ENCODE results near the gene DYRK1A.
"Not testable (repeated sequence)": the region's sequence is repeated elsewhere in the genome, so short reads cannot be mapped to it uniquely, and the experiment has no call there.

Gene DYRK1A
- 180 to 408 (median 336) reads per million in 9 experiments for total RNA-seq

GRCh38 chr21:37366482-37367316 is at the start of gene DYRK1A:
Gene DYRK1A, plus strand, starts transcription at chr21:37366773. Its CDS starts 53,602 bp downstream, at chr21:37420375.
- no peaks in the 10 kb centered on the region for H3K9me3 Mint-ChIP-seq
- H3K4me1 Mint-ChIP-seq (ENCODE audit: low read depth in 2 of 2), result peaks cover 24 to 39% of the 10 kb centered on the region in 2 donors
- H3K4me3 Mint-ChIP-seq, result peak within 1 kb of the TSS; percentile 97 to 99
- peak; percentile 80 for ATAC-seq (replicated peaks)
- peaks cover 28% of the 10 kb centered on the region for H3K36me3 Mint-ChIP-seq (ENCODE audit: insufficient read depth)
- peak within 1 kb of the TSS; percentile 100 for H3K27ac Mint-ChIP-seq
- peak; percentile 98 for DNase-seq
- no peaks in the 10 kb centered on the region for H3K27me3 Mint-ChIP-seq

- H3K4me1 Mint-ChIP-seq (ENCODE audit: low read depth in 2 of 2), result no peaks in the 10 kb centered on the region
- ATAC-seq (replicated peaks), result no peak
- no peak overlapping the region for H3K4me3 Mint-ChIP-seq
- no peaks in the 10 kb centered on the region for H3K27me3 Mint-ChIP-seq
- H3K36me3 Mint-ChIP-seq (ENCODE audit: insufficient read depth), result no peaks in the 10 kb centered on the region
- no peak for DNase-seq
- H3K9me3 Mint-ChIP-seq, result no peaks in the 10 kb centered on the region
- no peak overlapping the region for H3K27ac Mint-ChIP-seq
These were observed 47.0 kb upstream of the DYRK1A start for GRCh38 chr21:37319551-37319950.

- Mint-ChIP-seq H3K4me3 (no peak overlapping the region), H3K4me1 (ENCODE audit: low read depth in 2 of 2) (no peaks in the 10 kb centered on the region), H3K27ac (no peak overlapping the region), H3K36me3 (ENCODE audit: insufficient read depth) (no peaks in the 10 kb centered on the region), H3K9me3 (no peaks in the 10 kb centered on the region), H3K27me3 (no peaks in the 10 kb centered on the region)
- ATAC-seq (replicated peaks), result no peak
- DNase-seq, result no peak
These were observed 44.5 kb upstream of the DYRK1A start for GRCh38 chr21:37322084-37322483.

GRCh38 chr21:37324558-37324957 is 42.0 kb upstream of the DYRK1A start:
- ATAC-seq (replicated peaks) (no peak), DNase-seq (no peak)
- no peak overlapping the region for H3K27ac Mint-ChIP-seq
- no peak overlapping the region for H3K4me3 Mint-ChIP-seq
- H3K4me1 Mint-ChIP-seq (ENCODE audit: low read depth in 2 of 2), result no peaks in the 10 kb centered on the region
- H3K9me3 Mint-ChIP-seq, result no peaks in the 10 kb centered on the region
- no peaks in the 10 kb centered on the region for H3K36me3 Mint-ChIP-seq (ENCODE audit: insufficient read depth)
- no peaks in the 10 kb centered on the region for H3K27me3 Mint-ChIP-seq

- DNase-seq; H3K9me3 Mint-ChIP-seq; H3K4me1 Mint-ChIP-seq (ENCODE audit: low read depth in 2 of 2); H3K36me3 Mint-ChIP-seq (ENCODE audit: insufficient read depth); ATAC-seq (replicated peaks); H3K27ac Mint-ChIP-seq; H3K4me3 Mint-ChIP-seq; H3K27me3 Mint-ChIP-seq: not testable (repeated sequence)
These were observed 38.4 kb upstream of the DYRK1A start for GRCh38 chr21:37328147-37328546.

GRCh38 chr21:37331411-37331810 is 35.2 kb upstream of the DYRK1A start:
- no peaks in the 10 kb centered on the region for H3K9me3 Mint-ChIP-seq
- DNase-seq, result no peak
- H3K27me3 Mint-ChIP-seq, result no peaks in the 10 kb centered on the region
- H3K4me1 Mint-ChIP-seq (ENCODE audit: low read depth in 2 of 2), result no peaks in the 10 kb centered on the region
- H3K4me3 Mint-ChIP-seq, result no peak overlapping the region
- no peak overlapping the region for H3K27ac Mint-ChIP-seq
- H3K36me3 Mint-ChIP-seq (ENCODE audit: insufficient read depth), result no peaks in the 10 kb centered on the region
- ATAC-seq (replicated peaks), result no peak

- H3K4me3 Mint-ChIP-seq, result no peak overlapping the region
- H3K36me3 Mint-ChIP-seq (ENCODE audit: insufficient read depth), result no peaks in the 10 kb centered on the region
- peaks cover 14 to 19% of the 10 kb centered on the region in 2 donors for H3K27me3 Mint-ChIP-seq
- DNase-seq (no peak), ATAC-seq (replicated peaks) (no peak)
- no peaks in the 10 kb centered on the region for H3K4me1 Mint-ChIP-seq (ENCODE audit: low read depth in 2 of 2)
- no peaks in the 10 kb centered on the region for H3K9me3 Mint-ChIP-seq
- no peak overlapping the region for H3K27ac Mint-ChIP-seq
These were observed 31.5 kb upstream of the DYRK1A start for GRCh38 chr21:37335053-37335452.

GRCh38 chr21:37337179-37337578 is 29.4 kb upstream of the DYRK1A start:
- Mint-ChIP-seq H3K27me3 (peaks cover 14 to 25% of the 10 kb centered on the region in 2 donors), H3K9me3 (no peaks in the 10 kb centered on the region), H3K36me3 (ENCODE audit: insufficient read depth) (no peaks in the 10 kb centered on the region), H3K4me1 (ENCODE audit: low read depth in 2 of 2) (no peaks in the 10 kb centered on the region), H3K4me3 (no peak overlapping the region), H3K27ac (no peak overlapping the region)
- no peak for ATAC-seq (replicated peaks)
- no peak for DNase-seq

- Mint-ChIP-seq H3K27ac (no peak overlapping the region), H3K27me3 (peaks cover 14 to 28% of the 10 kb centered on the region in 2 donors), H3K4me1 (ENCODE audit: low read depth in 2 of 2) (no peaks in the 10 kb centered on the region), H3K9me3 (no peaks in the 10 kb centered on the region), H3K36me3 (ENCODE audit: insufficient read depth) (no peaks in the 10 kb centered on the region), H3K4me3 (no peak overlapping the region)
- DNase-seq, result no peak
- no peak for ATAC-seq (replicated peaks)
These were observed 28.7 kb upstream of the DYRK1A start for GRCh38 chr21:37337831-37338230.

- Mint-ChIP-seq H3K27ac (no peak overlapping the region), H3K4me1 (ENCODE audit: low read depth in 2 of 2) (no peaks in the 10 kb centered on the region), H3K9me3 (no peaks in the 10 kb centered on the region), H3K4me3 (no peak overlapping the region), H3K36me3 (ENCODE audit: insufficient read depth) (no peaks in the 10 kb centered on the region), H3K27me3 (peaks cover 14 to 28% of the 10 kb centered on the region in 2 donors)
- DNase-seq (no peak), ATAC-seq (replicated peaks) (no peak)
These were observed 27.7 kb upstream of the DYRK1A start for GRCh38 chr21:37338671-37339551.

- Mint-ChIP-seq H3K36me3 (ENCODE audit: insufficient read depth) (no peaks in the 10 kb centered on the region), H3K4me3 (no peak overlapping the region), H3K4me1 (ENCODE audit: low read depth in 2 of 2) (no peaks in the 10 kb centered on the region), H3K27me3 (peaks cover 14 to 28% of the 10 kb centered on the region in 2 donors), H3K9me3 (no peaks in the 10 kb centered on the region), H3K27ac (no peak overlapping the region)
- ATAC-seq (replicated peaks) (no peak), DNase-seq (no peak)
These were observed 27.0 kb upstream of the DYRK1A start for GRCh38 chr21:37339552-37339939.

- H3K9me3 Mint-ChIP-seq, result no peaks in the 10 kb centered on the region
- peaks cover 14 to 28% of the 10 kb centered on the region in 2 donors for H3K27me3 Mint-ChIP-seq
- ATAC-seq (replicated peaks), result no peak
These were observed 25.2 kb upstream of the DYRK1A start for GRCh38 chr21:37341254-37341960.

GRCh38 chr21:37342046-37342632 is 24.4 kb upstream of the DYRK1A start:
- ATAC-seq (replicated peaks) (no peak), DNase-seq (no peak)
- peaks cover 14 to 31% of the 10 kb centered on the region in 2 donors for H3K27me3 Mint-ChIP-seq
- H3K27ac Mint-ChIP-seq, result no peak overlapping the region
- no peaks in the 10 kb centered on the region for H3K9me3 Mint-ChIP-seq
- no peaks in the 10 kb centered on the region for H3K36me3 Mint-ChIP-seq (ENCODE audit: insufficient read depth)
- H3K4me3 Mint-ChIP-seq, result no peak overlapping the region
- H3K4me1 Mint-ChIP-seq (ENCODE audit: low read depth in 2 of 2), result no peaks in the 10 kb centered on the region

More at GRCh38 chr21:37341254-37341960, 25.2 kb upstream of the DYRK1A start:
- DNase-seq, result no peak
- Mint-ChIP-seq H3K36me3 (ENCODE audit: insufficient read depth) (no peaks in the 10 kb centered on the region), H3K27ac (no peak overlapping the region), H3K4me3 (no peak overlapping the region), H3K4me1 (ENCODE audit: low read depth in 2 of 2) (no peaks in the 10 kb centered on the region)

Data from effector memory CD8-positive, alpha-beta T cell (primary cell).